Hepatocyte (in vitro differentiated cells): Measurements from ENCODE around the gene DLL1.

Source experiments
- EZH2 ChIP-seq: fragments of 200-600 bp; sonication (generic); IDR thresholded peaks from 2 replicates; pipeline ENCODE4 v1.6.1; 2016; ENCODE audit warnings: antibody characterized with exemption, mild to moderate bottlenecking, borderline replicate concordance
- EZH2phosphoT487 ChIP-seq: fragments of 200-600 bp; sonication (generic); IDR thresholded peaks from one replicate; pipeline ENCODE4 v1.6.1; 2018; ENCODE audit warnings: antibody characterized with exemption, mild to moderate bottlenecking, low read depth, moderate library complexity; ENCODE audit not compliant: unreplicated experiment, severe bottlenecking
- TF ChIP-seq, protein P1 (sequence below): fragments of 200-600 bp; sonication (generic); IDR thresholded peaks from 2 replicates; pipeline ENCODE4 v1.5.1; 2016; ENCODE audit warnings: antibody characterized with exemption, mild to moderate bottlenecking; ENCODE audit not compliant: poor library complexity

DNA sequence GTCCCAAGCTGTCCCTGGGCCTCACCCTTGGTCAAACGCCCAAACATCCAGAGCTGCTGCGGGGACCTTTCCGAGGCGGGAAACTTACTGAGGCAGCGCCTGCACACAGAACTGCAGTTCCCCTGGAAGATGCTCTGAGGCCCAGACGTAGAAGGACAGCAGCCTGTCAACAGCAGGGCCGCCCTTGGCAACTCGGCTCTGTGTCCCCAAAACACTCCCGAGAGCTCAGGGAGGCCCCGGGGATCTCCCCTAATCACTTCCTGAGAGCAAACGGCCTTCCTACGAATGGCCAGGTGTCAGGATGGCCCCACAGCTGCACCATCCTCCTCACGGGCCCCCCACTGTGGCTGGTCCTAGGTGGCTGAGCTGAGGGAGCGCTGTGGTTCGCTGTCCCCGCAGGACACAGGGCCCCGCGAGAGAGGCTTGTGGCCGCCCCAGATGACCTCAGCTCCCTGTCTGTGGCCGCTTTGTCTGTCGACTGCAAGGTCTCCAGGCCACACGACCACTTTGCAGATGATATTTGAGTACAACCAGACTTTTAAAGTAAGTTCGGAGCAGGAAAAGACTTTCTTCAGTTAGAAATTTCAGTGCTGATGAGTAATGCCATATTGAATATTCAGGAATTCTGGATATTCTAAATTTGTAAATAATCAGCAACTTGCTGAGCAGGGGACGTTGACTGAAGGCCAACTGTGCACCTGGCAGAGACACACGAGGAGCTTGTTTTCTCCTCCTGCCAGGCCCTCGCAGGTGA is 46.0 kb downstream of the DLL1 start:
- TF ChIP-seq, protein P1, sequence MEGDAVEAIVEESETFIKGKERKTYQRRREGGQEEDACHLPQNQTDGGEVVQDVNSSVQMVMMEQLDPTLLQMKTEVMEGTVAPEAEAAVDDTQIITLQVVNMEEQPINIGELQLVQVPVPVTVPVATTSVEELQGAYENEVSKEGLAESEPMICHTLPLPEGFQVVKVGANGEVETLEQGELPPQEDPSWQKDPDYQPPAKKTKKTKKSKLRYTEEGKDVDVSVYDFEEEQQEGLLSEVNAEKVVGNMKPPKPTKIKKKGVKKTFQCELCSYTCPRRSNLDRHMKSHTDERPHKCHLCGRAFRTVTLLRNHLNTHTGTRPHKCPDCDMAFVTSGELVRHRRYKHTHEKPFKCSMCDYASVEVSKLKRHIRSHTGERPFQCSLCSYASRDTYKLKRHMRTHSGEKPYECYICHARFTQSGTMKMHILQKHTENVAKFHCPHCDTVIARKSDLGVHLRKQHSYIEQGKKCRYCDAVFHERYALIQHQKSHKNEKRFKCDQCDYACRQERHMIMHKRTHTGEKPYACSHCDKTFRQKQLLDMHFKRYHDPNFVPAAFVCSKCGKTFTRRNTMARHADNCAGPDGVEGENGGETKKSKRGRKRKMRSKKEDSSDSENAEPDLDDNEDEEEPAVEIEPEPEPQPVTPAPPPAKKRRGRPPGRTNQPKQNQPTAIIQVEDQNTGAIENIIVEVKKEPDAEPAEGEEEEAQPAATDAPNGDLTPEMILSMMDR = no peak
- TF ChIP-seq EZH2 (no peak), EZH2phosphoT487 (no peak)
